ENCODE results near the gene DAPK1.

- TF ChIP-seq CTCF (IDR thresholded peaks at IDR 0.05) (no peak), POLR2A (IDR thresholded peaks at IDR 0.05) (no peak)
These were observed 234.7 kb downstream of the DAPK1 start for GRCh38 chr9:87732344-87732743.

Measured in adrenal gland (tissue), 5 donors.